Transverse colon (tissue), 4 donors: ENCODE measurements around the gene NHLH2.

Experiments used
- EP300 ChIP-seq: sonication (generic); formaldehyde crosslinking; IDR thresholded peaks from one replicate; pipeline ENCODE4 v1.6.1; 2017; ENCODE audit warnings: antibody characterized with exemption, low read depth
- POLR2AphosphoS5 ChIP-seq, 3 donors: sonication (generic); formaldehyde crosslinking; IDR thresholded peaks; one replicate each; pipeline ENCODE4 v1.6.1; 2016; ENCODE audit warnings: antibody characterized with exemption in 3 of 3
- TF ChIP-seq, protein P1 (sequence below), 5 experiments: fragments of 200-600 bp in 3 of 5; fragments of 450-650 bp in 2 of 5; sonication (generic) in 3 of 5; IDR thresholded peaks; 1 replicate in 2 of 5; 2 replicates in 3 of 5; pipeline ENCODE4 v1.5.1; 2016 to 2017; ENCODE audit warnings: antibody characterized with exemption in 5 of 5, inconsistent platforms in 3 of 5, mild to moderate bottlenecking in 2 of 5, moderate library complexity in 1 of 5

- TF ChIP-seq, protein P1, sequence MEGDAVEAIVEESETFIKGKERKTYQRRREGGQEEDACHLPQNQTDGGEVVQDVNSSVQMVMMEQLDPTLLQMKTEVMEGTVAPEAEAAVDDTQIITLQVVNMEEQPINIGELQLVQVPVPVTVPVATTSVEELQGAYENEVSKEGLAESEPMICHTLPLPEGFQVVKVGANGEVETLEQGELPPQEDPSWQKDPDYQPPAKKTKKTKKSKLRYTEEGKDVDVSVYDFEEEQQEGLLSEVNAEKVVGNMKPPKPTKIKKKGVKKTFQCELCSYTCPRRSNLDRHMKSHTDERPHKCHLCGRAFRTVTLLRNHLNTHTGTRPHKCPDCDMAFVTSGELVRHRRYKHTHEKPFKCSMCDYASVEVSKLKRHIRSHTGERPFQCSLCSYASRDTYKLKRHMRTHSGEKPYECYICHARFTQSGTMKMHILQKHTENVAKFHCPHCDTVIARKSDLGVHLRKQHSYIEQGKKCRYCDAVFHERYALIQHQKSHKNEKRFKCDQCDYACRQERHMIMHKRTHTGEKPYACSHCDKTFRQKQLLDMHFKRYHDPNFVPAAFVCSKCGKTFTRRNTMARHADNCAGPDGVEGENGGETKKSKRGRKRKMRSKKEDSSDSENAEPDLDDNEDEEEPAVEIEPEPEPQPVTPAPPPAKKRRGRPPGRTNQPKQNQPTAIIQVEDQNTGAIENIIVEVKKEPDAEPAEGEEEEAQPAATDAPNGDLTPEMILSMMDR (IDR thresholded peaks at IDR 0.05): no peak
- TF ChIP-seq POLR2AphosphoS5 (IDR thresholded peaks at IDR 0.05) (no peak), EP300 (no peak)
Measured at GRCh38 chr1:115809076-115809475, 31.9 kb downstream of the NHLH2 start.
